ENCODE data around the gene ADCY9.
"Not testable (repeated sequence)": the region's sequence is repeated elsewhere in the genome, so short reads cannot be mapped to it uniquely, and the experiment has no call there.

The ADCY9 gene

DNA sequence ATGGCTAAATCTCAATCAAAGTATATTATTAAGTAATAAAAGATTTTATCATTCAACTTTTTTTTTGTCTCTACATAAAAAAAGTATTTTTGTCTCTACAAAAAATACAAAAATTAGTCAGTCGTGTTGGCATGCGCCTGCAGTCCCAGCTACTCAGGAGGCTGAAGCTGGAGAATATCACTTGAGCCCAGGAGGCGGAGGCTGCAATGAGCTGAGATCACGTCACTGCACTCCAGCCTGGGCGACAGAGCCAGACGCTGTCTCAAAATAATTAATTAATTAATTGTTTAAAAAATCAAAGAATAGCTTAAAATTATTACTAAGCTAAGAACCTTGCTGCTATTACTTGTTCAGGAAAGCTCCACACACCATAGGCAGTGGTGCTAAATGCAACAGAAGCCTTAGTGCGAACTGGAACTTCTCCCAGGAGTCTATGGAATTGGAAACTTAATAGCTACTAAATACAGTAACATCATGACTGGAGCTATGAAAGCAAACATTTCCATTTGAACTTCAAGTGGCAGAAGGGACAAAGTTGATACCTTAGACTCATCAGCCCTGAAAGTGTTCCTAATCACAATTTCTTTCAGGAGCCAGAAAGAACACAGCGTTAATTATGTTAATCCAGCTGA, 22.6 kb downstream of the ADCY9 start:
- no peak for DNase-seq

DNA sequence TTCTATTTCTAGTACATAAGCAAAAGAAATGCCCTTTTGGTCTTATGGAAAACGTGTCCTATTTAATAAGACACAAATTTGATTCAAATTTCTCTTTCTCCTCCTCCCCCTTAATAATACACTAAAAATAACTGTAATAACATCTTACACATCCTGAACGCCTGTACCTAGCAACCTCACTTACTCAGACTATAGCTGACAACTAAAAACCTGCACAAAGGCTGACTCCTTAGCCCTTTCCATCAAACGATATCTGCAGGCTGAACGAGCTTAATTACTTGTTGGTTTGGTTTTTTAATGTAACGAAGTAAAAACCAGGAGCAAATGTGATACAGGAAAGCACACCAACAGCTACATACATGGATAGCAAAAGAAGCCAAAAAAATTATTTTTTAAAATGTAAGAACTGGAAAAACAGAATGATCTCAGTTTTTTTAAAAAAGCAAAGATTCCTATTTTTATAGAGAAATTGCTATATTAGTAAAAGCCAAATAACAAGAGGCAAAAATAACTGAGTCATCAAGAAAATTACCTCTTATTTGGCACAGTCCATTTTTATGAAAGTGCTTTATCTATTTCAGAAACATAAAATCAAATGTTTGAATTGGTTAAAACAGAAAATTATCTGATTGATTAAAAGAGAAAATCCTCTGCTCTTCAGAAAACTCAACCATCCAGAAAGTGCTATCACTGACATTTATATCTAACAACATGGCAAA, 23.5 kb downstream of the ADCY9 start:
- DNase-seq, result no peak

DNA sequence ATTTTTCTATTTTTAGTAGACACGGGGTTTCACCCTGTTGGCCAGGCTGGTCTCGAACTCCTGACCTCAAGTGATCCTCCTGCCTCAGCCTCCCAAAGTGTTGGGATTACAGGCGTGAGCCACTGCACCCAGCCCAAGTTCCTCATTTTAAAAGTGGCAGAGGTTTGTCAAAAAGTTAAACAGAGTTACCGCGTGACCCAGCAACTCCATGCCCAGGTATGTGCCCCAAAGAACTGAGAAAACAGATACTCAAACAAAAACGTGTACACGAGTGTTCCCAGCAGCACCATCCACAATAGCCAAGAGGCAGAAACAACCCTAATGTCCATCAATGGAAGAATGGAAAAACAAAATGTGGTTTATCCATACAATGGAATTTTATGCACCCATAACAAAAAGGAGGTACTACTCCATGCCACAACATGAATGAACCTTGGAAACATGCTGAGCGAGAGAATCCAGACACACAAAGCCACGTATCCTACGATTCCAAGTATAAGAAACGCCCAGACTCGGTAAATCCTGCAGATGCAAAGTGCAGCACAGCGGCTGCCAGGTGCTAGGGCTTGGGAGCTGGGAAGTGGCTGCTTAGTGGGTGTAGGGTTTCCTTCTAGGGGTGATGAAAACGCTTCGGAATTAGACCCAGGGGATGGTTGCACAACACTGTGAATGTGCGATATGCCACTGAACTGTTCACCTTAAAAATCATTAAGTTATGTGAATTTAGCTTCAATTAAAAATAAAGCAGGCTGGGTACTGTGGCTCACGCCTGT, 24.8 kb downstream of the ADCY9 start:
- no peak for DNase-seq

DNA sequence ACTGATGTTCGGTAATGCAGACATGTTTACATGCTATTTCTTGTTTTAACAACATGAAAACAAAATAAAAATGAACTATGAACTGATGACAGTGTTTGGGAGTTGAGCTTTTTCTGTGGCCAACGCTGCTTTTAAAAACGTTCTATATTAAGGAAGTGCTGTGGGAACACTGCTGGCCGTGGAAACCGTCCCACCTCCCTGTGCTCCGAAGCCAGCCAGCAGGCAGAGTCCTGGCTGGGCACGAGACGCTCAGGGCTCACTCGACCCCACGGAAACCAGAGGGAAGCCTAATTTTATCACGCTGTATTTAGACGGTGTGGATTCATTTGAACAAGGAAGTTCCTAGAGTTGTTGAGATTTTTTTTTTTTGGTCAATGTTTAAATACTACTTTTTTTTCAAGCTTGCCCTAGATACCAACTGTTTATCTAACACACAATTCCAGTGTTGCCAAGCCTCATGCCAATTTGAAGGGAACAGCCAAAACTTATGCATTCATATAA, 25.8 kb downstream of the ADCY9 start:
- DNase-seq, result no peak

DNA sequence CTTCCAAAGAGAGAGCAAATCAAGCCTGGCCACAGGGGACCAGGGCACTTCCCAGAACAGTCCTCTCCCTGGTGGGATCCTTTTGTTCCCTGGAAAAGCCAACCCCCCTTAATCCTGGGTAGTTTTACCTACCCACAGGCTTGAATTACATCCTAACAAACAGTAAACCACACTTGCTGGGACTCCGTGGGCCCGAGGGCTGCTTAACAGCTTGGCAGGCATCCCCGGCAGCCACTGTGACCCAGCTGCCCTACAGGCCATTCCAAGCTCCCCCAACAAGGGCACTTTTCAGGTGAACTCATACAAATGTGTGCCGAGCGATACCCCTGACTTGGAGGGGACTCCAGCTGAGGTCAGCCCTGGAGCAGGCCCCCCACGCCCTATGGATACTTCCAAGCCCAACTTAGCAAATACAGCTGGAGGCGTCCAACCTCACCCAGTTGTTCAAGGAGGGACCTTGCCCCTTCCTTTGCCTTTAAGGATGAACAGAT, 26.4 kb downstream of the ADCY9 start:
- no peak for DNase-seq

DNA sequence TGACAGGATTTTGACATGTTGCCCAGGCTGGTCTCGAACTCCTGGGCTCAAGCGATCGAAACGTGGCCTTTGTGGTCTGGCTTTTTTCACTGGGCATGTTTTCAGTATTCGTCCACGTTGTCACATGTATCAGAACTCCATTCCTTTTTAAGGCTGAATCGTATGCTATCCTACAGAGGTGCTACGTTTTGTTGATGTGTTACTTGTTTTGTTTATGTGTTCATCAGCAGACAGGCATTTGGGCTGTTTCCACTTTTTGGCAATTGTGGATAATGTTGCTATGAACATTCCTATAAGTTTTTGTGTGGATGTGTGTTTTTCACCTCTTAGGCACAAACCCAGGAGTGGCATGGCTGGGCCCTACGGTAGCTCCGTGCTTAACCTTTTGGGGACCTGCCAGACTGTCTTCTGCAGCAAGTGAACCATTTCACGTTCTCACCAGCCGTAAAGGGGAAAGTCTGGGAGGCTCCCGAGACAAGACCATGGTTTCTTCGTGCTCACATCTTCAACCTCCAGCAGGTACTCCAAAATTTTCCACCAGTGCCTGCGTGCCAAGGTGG, 26.9 kb downstream of the ADCY9 start:
- no peak for DNase-seq

DNA sequence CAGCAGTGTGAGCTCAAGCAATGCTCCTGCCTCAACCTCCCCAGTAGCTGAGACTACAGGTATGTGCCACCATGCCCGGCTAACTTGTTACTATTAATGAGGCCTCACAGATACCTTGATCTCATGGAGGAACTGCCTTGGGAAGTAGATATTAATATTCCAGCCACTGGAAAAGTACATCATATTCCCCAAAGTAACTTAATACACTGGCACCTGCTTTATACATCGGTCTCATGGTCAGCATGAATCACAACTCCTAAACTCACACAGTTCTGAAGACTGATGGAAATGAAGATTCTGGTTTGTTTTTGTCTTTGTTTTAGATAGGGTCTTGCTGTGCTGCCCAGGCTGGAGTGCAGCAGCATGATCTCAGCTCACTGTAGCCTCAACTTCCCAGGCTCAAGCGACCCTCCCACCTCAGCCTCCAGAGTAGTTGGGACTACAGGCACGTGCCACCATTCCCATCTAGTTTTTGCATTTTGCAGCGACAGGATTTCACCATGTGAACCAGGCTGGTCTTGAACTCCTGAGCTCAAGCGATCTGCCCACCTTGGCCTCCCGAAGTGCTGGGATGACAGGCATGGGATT, 28.2 kb downstream of the ADCY9 start:
- DNase-seq, result no peak

DNA sequence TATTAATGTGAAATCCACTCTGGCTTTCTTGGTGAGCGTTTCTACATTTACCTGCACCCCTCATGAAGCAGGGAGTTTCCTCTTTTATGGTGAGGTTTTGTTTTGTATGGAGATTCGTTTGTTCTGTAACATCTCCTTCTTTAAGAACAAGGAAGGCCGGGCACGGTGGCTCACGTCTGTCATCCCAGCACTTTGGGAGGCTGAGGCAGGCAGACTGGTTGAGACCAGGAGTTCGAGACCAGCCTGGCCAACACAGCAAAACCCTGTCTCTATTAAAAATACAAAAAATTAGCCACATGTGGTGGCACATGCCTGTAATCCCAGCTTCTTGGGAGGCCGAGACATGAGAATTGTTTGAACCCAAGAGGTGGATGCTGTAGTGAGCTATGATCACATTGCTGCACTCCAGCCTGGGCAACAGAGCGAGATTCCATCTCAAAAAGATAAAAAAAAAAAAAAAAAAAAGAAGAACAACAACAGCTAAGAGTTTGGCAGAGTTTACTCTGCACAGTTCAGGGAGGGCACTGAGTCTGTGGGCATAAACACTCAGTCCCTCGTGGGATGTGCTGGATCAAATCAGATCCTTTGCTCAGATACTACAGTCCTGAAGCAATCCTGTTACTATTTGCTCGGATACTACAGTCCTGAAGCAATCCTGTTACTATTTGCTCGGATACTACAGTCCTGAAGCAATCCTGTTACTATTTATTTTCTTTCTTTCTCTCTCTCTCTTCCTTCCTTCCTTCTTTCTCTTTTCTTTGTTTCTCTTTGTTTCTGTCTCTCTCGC, 28.9 kb downstream of the ADCY9 start:
- DNase-seq, result no peak

DNA sequence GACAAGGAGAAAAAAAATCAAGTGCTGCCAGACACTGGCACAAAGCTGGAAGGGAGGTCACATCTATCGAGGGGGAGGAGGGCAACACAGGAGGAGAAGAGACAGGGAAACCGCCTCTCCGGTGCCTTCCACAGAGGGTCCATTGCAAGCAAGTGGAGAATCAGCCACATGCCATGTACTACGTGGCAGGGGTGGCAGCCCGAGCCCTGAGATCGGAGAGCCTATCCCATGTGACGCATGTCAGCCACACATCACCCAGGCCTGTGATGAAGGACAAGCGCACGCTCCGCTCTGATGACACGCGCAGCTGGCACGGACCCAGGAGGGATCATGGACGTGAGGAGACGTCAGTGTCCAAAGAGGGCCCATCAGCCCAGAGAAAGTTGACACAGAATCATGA, 30.1 kb downstream of the ADCY9 start:
- DNase-seq, result no peak

DNA sequence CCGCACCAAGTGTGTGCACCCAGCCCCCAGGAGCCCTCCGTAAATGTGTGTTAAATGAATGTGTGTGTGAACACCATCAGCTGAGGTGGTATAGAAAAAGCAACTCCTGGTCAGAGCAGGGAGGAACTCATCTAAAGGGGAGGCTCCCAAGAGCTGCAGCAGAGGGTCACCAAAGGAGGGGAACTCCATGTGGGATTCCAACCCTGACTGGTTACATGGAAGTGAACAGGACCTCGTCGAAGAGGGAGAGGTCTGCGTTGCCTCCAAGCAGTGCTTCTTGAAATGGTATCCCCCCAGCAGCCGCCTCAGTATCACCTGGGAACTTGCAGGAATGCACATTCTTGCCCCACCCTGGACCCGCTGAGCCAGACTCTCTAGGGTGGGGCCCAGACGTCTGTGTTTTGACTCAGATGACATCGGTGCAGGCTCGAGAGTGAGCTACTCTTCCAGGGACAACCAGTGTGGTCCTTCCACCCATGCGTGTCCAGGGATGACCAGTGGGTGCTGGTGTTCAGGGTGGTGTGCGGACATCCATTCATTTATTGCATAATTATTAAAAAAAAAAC, 30.8 kb downstream of the ADCY9 start:
- no peak for DNase-seq

DNA sequence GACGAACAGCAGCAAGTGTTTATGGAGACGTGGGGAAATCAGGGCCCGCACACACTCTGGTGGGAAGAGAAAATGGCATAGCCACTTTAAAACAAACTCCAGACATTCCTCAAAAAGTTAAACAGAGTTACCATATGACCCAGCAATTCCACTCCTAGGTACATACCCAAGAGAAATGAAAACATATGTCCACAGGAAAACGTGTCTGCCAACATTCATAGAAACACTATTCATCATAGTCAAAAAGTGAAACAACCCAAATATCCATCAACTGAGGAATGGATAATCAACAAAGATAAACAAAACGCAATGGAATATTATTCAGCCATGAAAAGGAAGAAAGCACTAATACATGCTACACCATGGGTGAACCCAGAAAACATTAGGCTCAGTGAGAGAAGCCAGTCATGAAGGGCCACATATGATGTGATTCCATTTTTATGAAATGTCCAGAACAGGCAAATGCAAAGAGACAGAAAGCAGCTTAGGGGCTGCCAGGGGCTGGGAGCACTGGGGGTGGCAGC, 32.8 kb downstream of the ADCY9 start:
- no peak for DNase-seq

DNA sequence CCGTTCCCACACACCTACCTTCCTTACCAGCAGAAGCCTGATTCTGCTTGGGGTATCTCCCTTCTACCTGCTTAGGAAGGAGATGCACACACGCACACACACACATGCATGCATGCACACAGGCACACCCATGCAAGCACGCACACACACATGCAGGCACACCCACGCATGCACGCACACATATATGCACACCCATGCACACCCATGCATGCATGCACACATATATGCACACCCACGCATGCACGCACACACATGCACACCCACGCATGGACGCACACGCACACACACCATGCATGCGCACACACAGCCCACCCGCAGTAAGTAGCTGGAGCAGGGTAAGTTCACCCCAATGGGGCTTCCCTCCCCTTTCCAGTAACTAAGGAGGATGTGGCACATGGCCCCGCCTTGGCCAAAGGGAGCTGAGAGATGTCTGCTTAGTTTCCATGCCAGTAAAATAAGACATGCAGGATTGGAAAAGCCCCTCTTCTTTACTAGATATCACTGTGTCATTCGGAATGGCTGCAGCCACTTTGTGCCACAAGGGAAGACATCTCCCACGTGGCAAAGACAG, 33.7 kb downstream of the ADCY9 start:
- DNase-seq, result no peak

DNA sequence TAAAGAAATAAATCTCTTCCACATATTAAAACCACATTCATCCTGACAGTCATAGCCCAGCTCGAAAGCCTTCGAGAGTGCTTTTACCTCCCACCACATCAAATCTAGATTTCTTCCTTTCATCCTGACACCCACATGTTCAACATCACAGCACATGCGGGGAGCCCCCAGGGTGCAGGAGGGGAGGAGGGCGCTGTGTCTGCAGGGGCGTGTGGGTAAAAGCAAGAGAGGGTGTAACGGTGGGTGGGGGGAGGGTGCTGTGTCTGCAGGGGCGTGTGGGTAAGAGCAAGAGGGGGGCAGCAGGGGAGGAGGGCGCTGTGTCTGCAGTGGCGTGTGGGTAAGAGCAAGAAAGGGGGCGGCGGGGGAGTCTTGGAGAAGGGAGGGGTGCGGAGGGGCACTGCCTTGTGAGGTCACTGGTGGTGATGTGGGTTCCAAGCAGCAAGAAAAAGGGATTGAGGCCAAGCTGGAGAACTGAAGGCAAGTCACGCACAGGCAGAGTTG, 34.7 kb downstream of the ADCY9 start:
- no peak for DNase-seq

DNA sequence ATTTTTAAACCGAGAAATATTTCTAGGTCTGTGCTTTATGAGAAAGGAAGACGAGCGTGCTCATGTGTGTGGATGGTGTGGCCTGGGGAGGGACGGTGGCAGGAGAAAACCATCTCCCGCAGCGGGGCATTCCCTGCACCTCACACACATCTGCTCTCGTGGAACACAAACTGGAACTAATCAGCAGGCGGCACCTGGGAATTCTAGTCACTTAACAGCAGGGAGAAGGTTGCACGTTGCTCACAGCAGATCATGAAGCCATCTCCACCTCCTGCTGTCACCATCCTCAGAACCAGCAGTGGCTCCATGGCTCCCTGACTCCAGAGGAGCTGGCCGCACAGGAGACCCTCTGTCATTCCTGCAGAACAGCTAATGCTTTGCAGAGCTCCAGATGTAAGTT, 35.2 kb downstream of the ADCY9 start:
- peak; percentile 21 for DNase-seq

DNA sequence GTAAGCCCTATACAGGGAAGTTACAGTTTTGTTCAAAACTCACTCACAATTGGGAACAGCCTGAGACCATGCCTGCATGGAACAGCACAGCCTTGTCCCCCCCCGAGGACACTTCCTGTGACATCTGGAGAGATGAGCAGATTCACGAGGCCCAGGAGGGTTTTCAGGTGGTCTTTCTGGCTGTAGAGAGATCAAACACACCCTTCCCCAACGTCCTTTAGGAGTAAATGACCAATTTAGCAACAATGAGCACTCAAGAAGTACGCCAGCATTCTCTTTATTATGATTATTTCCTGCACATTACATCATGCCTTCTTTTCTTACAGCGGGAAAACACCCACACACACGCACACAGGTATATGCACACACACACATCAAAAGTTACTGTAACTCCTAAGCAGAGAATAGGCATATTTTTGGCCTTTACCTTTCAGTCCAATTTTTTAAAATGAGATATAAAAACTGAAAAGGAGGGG, 39.0 kb downstream of the ADCY9 start:
- DNase-seq, result no peak

DNA sequence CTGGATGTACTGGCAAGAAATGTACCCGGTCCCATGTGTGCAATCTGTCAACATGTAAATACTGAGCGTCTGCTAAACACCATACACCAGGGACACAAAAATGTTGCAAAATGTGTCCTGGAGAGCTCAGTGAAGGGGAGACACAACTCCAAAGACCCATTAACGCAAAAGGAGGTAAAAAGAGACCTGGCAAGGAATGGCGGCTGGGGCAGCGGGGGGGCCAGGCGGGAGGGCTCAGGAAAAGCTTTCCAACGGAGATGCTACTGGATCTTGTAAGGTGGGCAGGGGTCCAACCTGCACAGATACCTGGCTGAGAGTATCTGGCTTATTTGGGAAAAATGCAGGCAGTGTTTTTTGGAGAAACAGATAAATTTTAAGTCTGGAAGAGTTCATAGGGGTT, 40.7 kb downstream of the ADCY9 start:
- no peak for DNase-seq

DNA sequence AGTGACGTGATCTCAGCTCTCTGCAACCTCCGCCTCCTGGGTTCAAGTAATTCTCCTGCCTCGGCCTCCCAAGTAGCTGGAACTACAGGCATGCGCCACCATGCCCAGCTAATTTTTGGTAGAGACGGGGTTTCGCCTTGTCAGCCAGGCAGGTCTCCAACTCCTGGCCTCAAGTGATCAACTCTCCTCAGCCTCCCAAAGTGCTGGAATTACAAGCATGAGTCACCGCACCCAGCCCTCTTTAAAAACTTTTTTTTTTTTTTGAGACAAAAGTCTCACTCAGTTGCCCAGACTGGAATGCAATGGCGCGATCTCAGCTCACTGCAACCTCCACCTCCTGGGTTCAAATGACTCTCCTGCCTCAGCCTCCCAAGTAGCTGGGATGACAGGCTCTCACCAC, 43.1 kb downstream of the ADCY9 start:
- DNase-seq, result not testable (repeated sequence)

DNA sequence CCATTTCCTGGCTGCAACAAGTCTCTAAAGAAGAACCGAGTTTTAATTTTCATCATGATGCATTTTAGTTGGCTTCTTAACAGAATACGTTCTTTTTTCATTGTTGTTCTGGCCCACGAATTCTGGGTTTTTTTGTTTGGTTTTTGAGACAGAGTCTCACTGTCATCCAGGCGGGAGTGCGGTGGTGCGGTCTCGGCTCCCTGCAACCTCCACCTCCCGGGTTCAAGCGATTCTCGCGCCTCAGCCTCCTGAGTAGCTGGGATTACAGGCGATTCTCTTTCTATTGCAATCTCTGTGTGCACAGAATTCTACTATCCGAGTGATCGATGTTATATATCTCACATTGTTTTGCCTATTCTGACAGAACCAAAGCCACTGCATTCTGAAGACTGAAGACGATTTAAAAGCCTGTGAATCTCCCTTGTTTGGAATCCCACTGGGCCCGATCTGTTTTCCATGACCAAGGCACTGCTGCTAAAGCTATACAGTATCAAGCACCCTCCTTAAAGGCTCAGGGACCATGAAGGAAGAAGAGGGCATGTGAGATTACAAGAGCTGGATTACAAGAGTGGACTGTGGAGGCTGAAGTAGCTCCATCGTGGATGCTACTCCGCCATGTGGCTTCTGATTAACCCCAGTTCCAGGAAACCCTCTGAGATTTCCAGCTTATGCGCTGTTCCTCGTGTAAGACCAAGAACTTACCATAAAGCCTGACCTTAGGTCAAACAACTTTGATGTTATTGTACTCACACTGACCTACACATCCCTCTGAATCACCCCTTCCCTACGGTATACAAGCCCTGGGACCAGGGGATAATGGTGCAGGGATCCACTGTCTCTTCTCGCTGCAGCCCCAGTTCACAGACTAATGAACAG, 44.3 kb downstream of the ADCY9 start:
- no peak for DNase-seq

DNA sequence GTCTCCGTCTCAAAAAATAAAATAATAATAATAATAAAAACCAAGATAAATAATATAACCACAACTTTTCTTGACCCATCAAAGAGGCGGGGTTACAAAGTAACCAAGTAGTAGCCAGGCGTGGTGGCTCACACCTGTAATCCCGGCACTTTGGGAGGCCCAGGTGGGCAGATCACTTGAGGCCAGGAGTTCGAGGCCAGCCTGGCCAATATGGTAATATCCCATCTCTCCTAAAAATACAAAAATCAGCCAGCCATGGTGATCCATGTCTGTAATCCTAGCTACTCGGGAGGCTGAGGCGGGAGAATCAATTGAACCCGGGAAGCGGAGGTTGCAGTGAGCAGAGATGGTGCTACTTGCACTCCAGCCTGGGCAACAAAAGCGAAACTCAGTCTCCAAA, 45.3 kb downstream of the ADCY9 start:
- DNase-seq, result no peak
